Measurements from ENCODE around the gene MYOF. TPM values are rescaled to one million over a fixed set of nuclear protein-coding genes. Genes with fewer than 3 reads are reported as not detected.
"Not testable (repeated sequence)": the region's sequence is repeated elsewhere in the genome, so short reads cannot be mapped to it uniquely, and the experiment has no call there.

The MYOF gene
- total and polyA plus RNA-seq, 2 donors from 2014 or later = 11.5 to 134 TPM

DNA sequence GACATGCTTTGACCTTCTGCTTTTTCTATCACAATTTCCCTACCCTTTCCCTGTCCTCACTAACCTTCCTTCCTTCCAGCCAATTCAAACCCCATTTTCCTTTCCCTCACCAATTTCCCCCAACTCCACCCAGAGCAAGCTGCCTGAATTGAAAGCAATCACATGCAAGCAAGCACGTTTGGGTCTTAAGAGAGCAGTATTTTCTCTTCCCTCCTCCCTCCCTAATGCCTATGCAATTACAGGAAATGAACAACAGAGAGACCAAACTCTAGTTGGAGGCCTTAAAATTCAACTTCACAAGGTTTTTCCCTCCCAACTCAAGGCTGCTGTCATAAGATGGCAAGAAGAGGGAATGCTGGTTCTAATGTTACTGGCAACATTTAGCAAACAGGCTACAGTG lies 117.2 kb downstream of the MYOF start:
- Histone ChIP-seq H3K9me3 (ENCODE audit: control insufficient read depth in 2 of 3, insufficient read depth in 1 of 3, low read length in 3 of 3) (no peaks in the 10 kb centered on the region), H3K4me3 (ENCODE audit: low read length in 3 of 3) (no peak overlapping the region), H3K27ac (ENCODE audit: low read depth in 2 of 2, low read length in 2 of 2) (no peak overlapping the region), H3K36me3 (ENCODE audit: control insufficient read depth in 2 of 3, insufficient read depth in 3 of 3, low read length in 3 of 3) (peaks cover 0 to 3% (median 0%) of the 10 kb centered on the region in 3 donors), H3K27me3 (ENCODE audit: control insufficient read depth, insufficient read depth, low read length) (no peaks in the 10 kb centered on the region), H3K9ac (ENCODE audit: low read length in 3 of 3) (no peak overlapping the region), H3K4me1 (ENCODE audit: control insufficient read depth in 2 of 3, insufficient read depth in 2 of 3, low read depth in 1 of 3, low read length in 3 of 3) (no peaks in the 10 kb centered on the region)
- FAIRE-seq (no peak), DNase-seq (no peak)
- TF ChIP-seq, protein P1, sequence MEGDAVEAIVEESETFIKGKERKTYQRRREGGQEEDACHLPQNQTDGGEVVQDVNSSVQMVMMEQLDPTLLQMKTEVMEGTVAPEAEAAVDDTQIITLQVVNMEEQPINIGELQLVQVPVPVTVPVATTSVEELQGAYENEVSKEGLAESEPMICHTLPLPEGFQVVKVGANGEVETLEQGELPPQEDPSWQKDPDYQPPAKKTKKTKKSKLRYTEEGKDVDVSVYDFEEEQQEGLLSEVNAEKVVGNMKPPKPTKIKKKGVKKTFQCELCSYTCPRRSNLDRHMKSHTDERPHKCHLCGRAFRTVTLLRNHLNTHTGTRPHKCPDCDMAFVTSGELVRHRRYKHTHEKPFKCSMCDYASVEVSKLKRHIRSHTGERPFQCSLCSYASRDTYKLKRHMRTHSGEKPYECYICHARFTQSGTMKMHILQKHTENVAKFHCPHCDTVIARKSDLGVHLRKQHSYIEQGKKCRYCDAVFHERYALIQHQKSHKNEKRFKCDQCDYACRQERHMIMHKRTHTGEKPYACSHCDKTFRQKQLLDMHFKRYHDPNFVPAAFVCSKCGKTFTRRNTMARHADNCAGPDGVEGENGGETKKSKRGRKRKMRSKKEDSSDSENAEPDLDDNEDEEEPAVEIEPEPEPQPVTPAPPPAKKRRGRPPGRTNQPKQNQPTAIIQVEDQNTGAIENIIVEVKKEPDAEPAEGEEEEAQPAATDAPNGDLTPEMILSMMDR (IDR thresholded peaks at IDR 0.05; ENCODE audit: borderline replicate concordance, extremely low read depth, insufficient read depth) = no peak
- intact Hi-C loops (cut with DNase I) = no loop called here

DNA sequence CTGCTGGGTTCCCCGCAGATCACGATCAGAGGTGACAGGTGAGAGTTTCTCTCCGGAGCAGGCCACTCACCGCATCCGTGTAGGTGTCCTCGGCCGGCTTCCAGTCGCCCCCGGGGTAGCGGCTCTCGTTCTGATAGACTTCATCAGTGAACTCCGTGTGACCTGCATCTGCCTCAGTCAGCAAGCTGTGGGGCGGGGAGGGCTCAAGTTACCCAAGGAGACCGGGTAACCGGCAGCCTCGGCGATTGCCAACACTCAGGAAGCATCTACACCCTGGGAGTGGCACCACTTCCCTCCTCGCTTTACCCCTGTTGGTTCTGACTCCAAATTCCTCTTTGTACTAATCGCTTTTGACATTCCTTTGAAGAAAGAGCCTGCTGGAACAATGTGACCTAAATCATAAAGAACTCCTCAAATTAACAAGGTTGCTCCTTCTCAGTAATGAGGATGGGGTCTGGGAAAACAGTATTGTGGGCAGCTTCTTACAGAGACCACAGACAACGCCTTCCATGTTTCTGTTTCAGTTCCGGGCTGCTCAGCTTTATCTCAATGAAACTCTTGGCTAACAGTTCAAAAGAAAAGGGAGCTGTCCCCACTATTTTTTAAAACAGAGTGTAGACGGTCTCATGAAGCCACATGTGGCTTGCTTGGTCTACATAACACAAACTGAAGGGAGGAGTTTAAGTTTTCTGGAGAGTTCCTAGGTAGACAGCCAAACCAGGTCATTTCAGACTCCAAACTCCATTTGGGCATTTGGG lies 118.1 kb downstream of the MYOF start:
- Histone ChIP-seq H3K27ac (ENCODE audit: low read depth in 2 of 2, low read length in 2 of 2) (no peak overlapping the region), H3K9me3 (ENCODE audit: control insufficient read depth in 2 of 3, insufficient read depth in 1 of 3, low read length in 3 of 3) (no peaks in the 10 kb centered on the region), H3K4me1 (ENCODE audit: control insufficient read depth in 2 of 3, insufficient read depth in 2 of 3, low read depth in 1 of 3, low read length in 3 of 3) (no peaks in the 10 kb centered on the region), H3K27me3 (ENCODE audit: control insufficient read depth, insufficient read depth, low read length) (no peaks in the 10 kb centered on the region), H3K36me3 (ENCODE audit: control insufficient read depth in 2 of 3, insufficient read depth in 3 of 3, low read length in 3 of 3) (peaks cover 0 to 3% (median 0%) of the 10 kb centered on the region in 3 donors), H3K9ac (ENCODE audit: low read length in 3 of 3) (no peak overlapping the region), H3K4me3 (ENCODE audit: low read length in 3 of 3) (no peak overlapping the region)
- TF ChIP-seq, protein P1 (IDR thresholded peaks at IDR 0.05; ENCODE audit: borderline replicate concordance, extremely low read depth, insufficient read depth) = no peak
- FAIRE-seq (no peak), DNase-seq (peak; percentile 56 to 80 (median 59))
- intact Hi-C loops (cut with DNase I) = no loop called here

DNA sequence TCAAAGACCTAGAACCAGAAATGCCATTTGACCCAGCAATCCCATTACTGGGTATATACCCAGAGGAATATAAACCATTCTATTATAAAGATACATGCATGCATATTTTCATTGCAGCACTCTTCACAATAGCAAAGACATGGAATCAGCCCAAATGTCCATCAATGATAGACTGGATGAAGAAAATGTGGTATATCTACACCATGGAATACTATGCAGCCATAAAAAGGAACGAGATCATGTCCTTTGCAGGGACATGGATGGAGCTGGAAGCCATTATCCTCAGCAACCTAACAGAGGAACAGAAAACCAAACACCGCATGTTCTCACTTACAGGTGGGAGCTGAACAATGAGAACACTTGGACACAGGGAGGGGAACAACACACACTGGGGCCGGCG lies 123.7 kb downstream of the MYOF start:
- H3K27me3 ChIP-seq (ENCODE audit: control insufficient read depth, insufficient read depth, low read length); H3K27ac ChIP-seq (ENCODE audit: low read depth in 2 of 2, low read length in 2 of 2); H3K36me3 ChIP-seq (ENCODE audit: control insufficient read depth in 2 of 3, insufficient read depth in 3 of 3, low read length in 3 of 3); H3K9ac ChIP-seq (ENCODE audit: low read length in 3 of 3); H3K4me1 ChIP-seq (ENCODE audit: control insufficient read depth in 2 of 3, insufficient read depth in 2 of 3, low read depth in 1 of 3, low read length in 3 of 3); H3K4me3 ChIP-seq (ENCODE audit: low read length in 3 of 3); FAIRE-seq; H3K9me3 ChIP-seq (ENCODE audit: control insufficient read depth in 2 of 3, insufficient read depth in 1 of 3, low read length in 3 of 3); DNase-seq; intact Hi-C loops (cut with DNase I): not testable (repeated sequence)

DNA sequence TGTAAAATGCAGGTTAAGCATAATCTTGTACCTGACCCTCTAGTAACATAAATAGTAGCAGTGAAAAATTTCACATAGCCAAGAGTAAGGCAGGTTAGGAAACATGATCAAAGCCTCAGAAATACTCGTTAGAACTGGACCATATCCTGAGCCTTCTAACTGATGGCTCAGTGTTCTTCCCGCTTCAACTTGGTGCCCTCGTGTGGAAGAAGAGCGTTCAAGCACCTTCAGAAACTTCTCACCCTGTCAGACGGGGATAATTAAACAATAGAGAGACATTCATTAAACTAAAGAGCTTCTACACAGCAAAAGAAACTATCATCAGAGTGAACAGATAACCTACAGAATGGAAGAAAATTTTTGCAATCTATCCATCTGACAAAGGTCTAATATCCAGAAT lies 124.5 kb downstream of the MYOF start:
- H3K9ac ChIP-seq (ENCODE audit: low read length in 3 of 3) = no peak overlapping the region
- intact Hi-C loops (cut with DNase I) = no loop called here
- H3K4me3 ChIP-seq (ENCODE audit: low read length in 3 of 3) = no peak overlapping the region
- FAIRE-seq (no peak), DNase-seq (peak in 3 of 5 donors; percentile 39 to 83 (median 68))
- no peaks in the 10 kb centered on the region for H3K27me3 ChIP-seq (ENCODE audit: control insufficient read depth, insufficient read depth, low read length)
- no peaks in the 10 kb centered on the region for H3K9me3 ChIP-seq (ENCODE audit: control insufficient read depth in 2 of 3, insufficient read depth in 1 of 3, low read length in 3 of 3)
- no peak overlapping the region for H3K27ac ChIP-seq (ENCODE audit: low read depth in 2 of 2, low read length in 2 of 2)
- TF ChIP-seq, protein P1 (IDR thresholded peaks at IDR 0.05; ENCODE audit: borderline replicate concordance, extremely low read depth, insufficient read depth) = peak; percentile 29
- no peaks in the 10 kb centered on the region for H3K4me1 ChIP-seq (ENCODE audit: control insufficient read depth in 2 of 3, insufficient read depth in 2 of 3, low read depth in 1 of 3, low read length in 3 of 3)
- H3K36me3 ChIP-seq (ENCODE audit: control insufficient read depth in 2 of 3, insufficient read depth in 3 of 3, low read length in 3 of 3) = peaks cover 0 to 7% (median 3%) of the 10 kb centered on the region in 3 donors

All from kidney (tissue), 14 donors.